Fibroblast of the aortic adventitia (primary cell): ENCODE measurements around the gene ZSCAN21. TPM values are rescaled to one million over a fixed set of nuclear protein-coding genes. Genes with fewer than 3 reads are reported as not detected.

Experiments used
- DNase-seq: peaks from one replicate; pipeline ENCODE4 v3.0.0-alpha.2; 2010; ENCODE audit warnings: low read depth
- H3K4me3 ChIP-seq: 2 replicates; pipeline ENCODE4 v1.5.1; 2011; ENCODE audit warnings: low read depth, mild to moderate bottlenecking, control low read depth, low read length, moderate library complexity
- CTCF ChIP-seq: IDR thresholded peaks from 2 replicates; pipeline ENCODE4 v1.5.1; 2011; ENCODE audit warnings: mild to moderate bottlenecking, low read length, control low read depth, inconsistent platforms; ENCODE audit not compliant: insufficient read depth
- small RNA-seq: library from RNA; depleted of rRNA; stranded (forward); fragments of <200 nt; gene quantifications from one replicate; pipeline ENCODE3, GENCODE V24; 2012
- total RNA-seq: library from RNA; depleted of rRNA; stranded (reverse); fragments of >200 nt; gene quantifications from 2 replicates; pipeline ENCODE4 v1.2.3, GENCODE V29; 2012; ENCODE audit warnings: low replicate concordance

ZSCAN21 gene
- total RNA-seq, 1 donor = 9.3 TPM

- H3K4me3 ChIP-seq = no peak overlapping the region
- TF ChIP-seq CTCF = no peak
- DNase-seq = no peak
Observed at GRCh38 chr7:100111914-100112313, 62.3 kb downstream of the ZSCAN21 start.

Small RNA genes lying within 50 kb of the gene (small RNA-seq; reads per million reads assigned to genes)
- gene MIR106B (3,449 reads per million, percentile 100 among the genes with 10 or more reads in this experiment), gene MIR25 (1,462 reads per million, percentile 99 among the genes with 10 or more reads in this experiment), gene MIR93 (3,687 reads per million, percentile 100 among the genes with 10 or more reads in this experiment)

Other genes starting within 250 kb of the ZSCAN21 start
- gene CYP3A43, start 221.8 kb upstream of the ZSCAN21 start, total RNA-seq = not detected in 2 replicates
- 0.63 and 0.65 TPM in 2 replicates for gene OR2AE1, start 172.7 kb upstream of the ZSCAN21 start, total RNA-seq
- gene TRIM4, start 130.2 kb upstream of the ZSCAN21 start, total RNA-seq = 26.3 and 34.8 TPM in 2 replicates
- gene GJC3, start 120.2 kb upstream of the ZSCAN21 start, total RNA-seq = not detected in 2 replicates
- not detected in 2 replicates for gene AZGP1, start 73.7 kb upstream of the ZSCAN21 start, total RNA-seq
- gene ZKSCAN1, start 34.2 kb upstream of the ZSCAN21 start, total RNA-seq = 28.9 and 41.9 TPM in 2 replicates
- gene ZNF3, start 31.9 kb downstream of the ZSCAN21 start, total RNA-seq = 24.3 and 71.3 TPM in 2 replicates
- 27.1 and 83.7 TPM in 2 replicates for gene COPS6, start 39.2 kb downstream of the ZSCAN21 start, total RNA-seq
- 13.1 and 97.7 TPM in 2 replicates for gene MCM7, start 51.6 kb downstream of the ZSCAN21 start, total RNA-seq
- 17.6 and 18.2 TPM in 2 replicates for gene AP4M1, start 51.9 kb downstream of the ZSCAN21 start, total RNA-seq
- gene TAF6, start 69.6 kb downstream of the ZSCAN21 start, total RNA-seq = 38.6 and 42.7 TPM in 2 replicates
- 25.4 and 54.5 TPM in 2 replicates for gene CNPY4, start 69.9 kb downstream of the ZSCAN21 start, total RNA-seq
- gene MBLAC1, start 77.2 kb downstream of the ZSCAN21 start, total RNA-seq = 1.9 and 4.2 TPM in 2 replicates
- gene LAMTOR4, start 99.1 kb downstream of the ZSCAN21 start, total RNA-seq = 82.2 and 316 TPM in 2 replicates
- gene TRAPPC14, start 108.9 kb downstream of the ZSCAN21 start, total RNA-seq = 3.5 and 10.0 TPM in 2 replicates
- gene GAL3ST4, start 118.8 kb downstream of the ZSCAN21 start, total RNA-seq = 4.0 and 9.8 TPM in 2 replicates
- gene GPC2, start 127.6 kb downstream of the ZSCAN21 start, total RNA-seq = 1.2 and 4.5 TPM in 2 replicates
- gene STAG3, start 128.1 kb downstream of the ZSCAN21 start, total RNA-seq = 0.90 and 4.8 TPM in 2 replicates
- gene PVRIG, start 170.2 kb downstream of the ZSCAN21 start, total RNA-seq = not detected in 2 replicates